NT2/D1 (cell line): ENCODE measurements around the gene SCTR.

Experiments
- YY1 ChIP-seq: IDR thresholded peaks from 2 replicates; pipeline ENCODE4 v1.6.1; 2011; ENCODE audit not compliant: insufficient read length, insufficient read depth
- ZNF274 ChIP-seq: IDR thresholded peaks from 2 replicates; pipeline ENCODE4 v1.6.1; 2011; ENCODE audit warnings: mild to moderate bottlenecking, low read depth, low read length

DNA sequence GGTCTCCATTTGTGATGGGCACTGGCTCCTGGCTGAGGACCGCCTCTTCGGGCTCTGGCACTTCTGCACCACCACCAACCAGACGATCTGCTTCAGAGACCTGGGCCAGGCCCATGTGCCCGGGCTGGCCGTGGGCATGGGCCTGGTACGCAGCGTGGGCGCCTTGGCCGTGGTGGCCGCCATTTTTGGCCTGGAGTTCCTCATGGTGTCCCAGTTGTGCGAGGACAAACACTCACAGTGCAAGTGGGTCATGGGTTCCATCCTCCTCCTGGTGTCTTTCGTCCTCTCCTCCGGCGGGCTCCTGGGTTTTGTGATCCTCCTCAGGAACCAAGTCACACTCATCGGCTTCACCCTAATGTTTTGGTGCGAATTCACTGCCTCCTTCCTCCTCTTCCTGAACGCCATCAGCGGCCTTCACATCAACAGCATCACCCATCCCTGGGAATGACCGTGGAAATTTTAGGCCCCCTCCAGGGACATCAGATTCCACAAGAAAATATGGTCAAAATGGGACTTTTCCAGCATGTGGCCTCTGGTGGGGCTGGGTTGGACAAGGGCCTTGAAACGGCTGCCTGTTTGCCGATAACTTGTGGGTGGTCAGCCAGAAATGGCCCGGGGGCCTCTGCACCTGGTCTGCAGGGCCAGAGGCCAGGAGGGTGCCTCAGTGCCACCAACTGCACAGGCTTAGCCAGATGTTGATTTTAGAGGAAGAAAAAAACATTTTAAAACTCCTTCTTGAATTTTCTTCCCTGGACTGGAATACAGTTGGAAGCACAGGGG, 87.1 kb downstream of the SCTR start:
- TF ChIP-seq ZNF274, result no peak
- no peak for TF ChIP-seq YY1
